Heart right ventricle (tissue), 16 donors: ENCODE data around the gene SLC5A8. TPM values are rescaled to one million over a fixed set of nuclear protein-coding genes. Genes with fewer than 3 reads are reported as not detected.

Experiments used
- ATAC-seq, 8 donors: fragments of 200-7000 bp; cut with Tn5 transposase; one replicate each; pipeline ENCODE4 v1.9.1; 2020; ENCODE audit warnings: mild to moderate bottlenecking in 8 of 8, moderate library complexity in 8 of 8, moderate number of reproducible peaks in 1 of 8
- DNase-seq, 2 donors: peaks; one replicate each; pipeline ENCODE4 v3.0.0-alpha.2; 2020
- H3K27ac ChIP-seq, 10 donors: fragments of 200-600 bp; sonication (generic) in 2 of 10; one replicate each; pipeline versions ENCODE4 v1.5.0 to v1.8.0; 2020 to 2022; ENCODE audit warnings: mild to moderate bottlenecking in 3 of 10
- H3K27me3 ChIP-seq, 7 donors: fragments of 200-600 bp; one replicate each; pipeline ENCODE4 v1.8.0; 2021 to 2022; ENCODE audit warnings: mild to moderate bottlenecking in 2 of 7
- H3K36me3 ChIP-seq, 9 donors: fragments of 200-600 bp; sonication (generic) in 1 of 9; one replicate each; pipeline versions ENCODE4 v1.5.0 to v1.8.0; 2020 to 2022; ENCODE audit warnings: mild to moderate bottlenecking in 2 of 9
- H3K4me1 ChIP-seq, 9 donors: fragments of 200-600 bp; sonication (generic) in 1 of 9; one replicate each; pipeline versions ENCODE4 v1.5.0 to v1.8.0; 2020 to 2022; ENCODE audit warnings: mild to moderate bottlenecking in 4 of 9
- H3K4me3 ChIP-seq, 10 donors: fragments of 200-600 bp; sonication (generic) in 2 of 10; one replicate each; pipeline versions ENCODE4 v1.5.0 to v1.8.0; 2020 to 2022; ENCODE audit warnings: mild to moderate bottlenecking in 7 of 10, moderate library complexity in 2 of 10
- H3K9me3 ChIP-seq, 11 donors: fragments of 200-600 bp in 10 of 11; sonication (generic) in 2 of 11; one replicate each; pipeline versions ENCODE4 v1.5.0 to v1.8.0; 2013 to 2022; ENCODE audit warnings: mild to moderate bottlenecking in 2 of 11, control low read depth in 1 of 11, moderate library complexity in 1 of 11
- CTCF ChIP-seq, 9 donors: fragments of 200-600 bp; sonication (generic) in 2 of 9; IDR thresholded peaks; one replicate each; pipeline versions ENCODE4 v1.5.0 to v1.8.0; 2021 to 2022; ENCODE audit warnings: antibody characterized with exemption in 9 of 9, mild to moderate bottlenecking in 5 of 9, moderate library complexity in 1 of 9
- WGBS, 2 donors: extraction: QIAGEN DNeasy Blood & Tissue Kit; methylation state at CpG; one replicate each; pipeline ENCODE4 v1.1.7; 2013; ENCODE audit warnings: inconsistent platforms in 1 of 2; 5-methylcytosine and 5-hydroxymethylcytosine counted together
- intact Hi-C, 10 donors: fragments of 100-400 bp; cut with DNase I; formaldehyde crosslinking; loops; one replicate each; pipeline versions ENCODE4 v1.11.1 to v1.14.2; 2022
- polyA plus RNA-seq, 2 donors: library from polyadenylated mRNA; stranded (reverse); fragments of 200-250 nt; gene quantifications; one replicate each; pipeline ENCODE4 v1.2.3, GENCODE V29; 2013
- total RNA-seq, 10 donors: library from RNA; stranded (reverse); fragmentation: NEBNext Ultra II Directional in 3 of 10; extraction: Animal tissue kit (Norgen Biotek cat#: 25700) in 3 of 10; gene quantifications; one replicate each; pipeline versions ENCODE4 v1.2.1 to v1.2.4, GENCODE V29; 2021 to 2023
- donor health status: Arrhythmogenic right ventricular cardiomyopathy.
- donor health status: ischemic (EF 13 %, LVEDD 7.1; RV severe dilation, severe dysfunction).
- donor health status: healthy with polysubstance abuse.
- donor health status: DM: no; HTN: yes; CAD: no.
- donor health status: DM: no; HTN: no; CAD: no.
- donor health status: ischemic (EF 25% LVEDD 6.9; RV normal size, moderate dysfunction).
- donor health status: ischemic (EF 25% LVEDD 5.7; RV mildly dilated, moderate dysfunction).
- donor health status: healthy.
- donor health status: DM: yes; HTN: yes; CAD: no.
- donor health status: Ischemic cardiomyopathy.
- donor health status: ischemic (EF 35%, LVEDD 5.7; RV mildly dilated, moderate dysfunction).
- donor health status: nonischemic (EF 11% LVEDD 7.7; RV severe dilation, severe dysfunction).
- donor health status: DM: yes; HTN: yes; CAD: no.
- donor health status: PGD.
- donor health status: ischemic (EF 29% LVEDD 5.4; RV normal size, mild dysfunction).
- donor health status: nonischemic (EF 23%, LVEDD 6.1; RV moderate dilation, normal function).

SLC5A8 gene
- total and polyA plus RNA-seq, 12 donors = not detected

GRCh38 chr12:101115326-101115725 is 94.7 kb downstream of the SLC5A8 start:
- TF ChIP-seq CTCF (IDR thresholded peaks at IDR 0.05) = no peak
- 68 to 73% methylated on average over 2 of the region's 2 CpGs for whole genome bisulfite sequencing, 2 donors

DNA sequence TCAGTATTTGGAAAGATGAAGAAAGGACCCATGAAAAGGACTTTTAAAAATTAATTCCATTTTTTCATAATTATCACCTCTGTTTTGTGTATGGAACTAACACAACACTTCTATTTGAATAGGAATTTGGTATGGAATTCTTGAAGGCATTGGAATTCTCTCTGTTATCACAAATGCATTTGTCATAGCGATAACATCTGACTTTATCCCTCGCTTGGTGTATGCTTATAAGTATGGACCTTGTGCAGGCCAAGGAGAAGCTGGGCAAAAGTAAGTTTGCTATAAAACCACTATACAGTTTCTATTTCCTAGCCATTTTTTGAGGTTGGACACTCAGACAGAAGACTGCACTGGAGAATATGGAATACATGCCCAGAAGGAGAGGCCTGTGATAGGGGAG is 98.6 kb downstream of the SLC5A8 start:
- no peak for TF ChIP-seq CTCF (IDR thresholded peaks at IDR 0.05)
- Histone ChIP-seq H3K36me3 (no peaks in the 10 kb centered on the region), H3K4me3 (no peak overlapping the region), H3K27me3 (no peaks in the 10 kb centered on the region), H3K4me1 (no peaks in the 10 kb centered on the region), H3K9me3 (peaks cover 0 to 15% (median 0%) of the 10 kb centered on the region in 11 donors), H3K27ac (no peak overlapping the region)
- intact Hi-C loops = no loop called here
- ATAC-seq = no peak
- 78 to 79% methylated on average over 2 of the region's 2 CpGs for WGBS, 2 donors
- DNase-seq = no peak

More at GRCh38 chr12:101115326-101115725, 94.7 kb downstream of the SLC5A8 start:
- Histone ChIP-seq H3K36me3 (no peaks in the 10 kb centered on the region), H3K27ac (no peak overlapping the region), H3K9me3 (peaks cover 0 to 8% (median 0%) of the 10 kb centered on the region in 11 donors), H3K27me3 (no peaks in the 10 kb centered on the region), H3K4me1 (no peaks in the 10 kb centered on the region), H3K4me3 (no peak overlapping the region)
- intact Hi-C loops = no loop called here
- DNase-seq = no peak
- no peak for ATAC-seq

DNA sequence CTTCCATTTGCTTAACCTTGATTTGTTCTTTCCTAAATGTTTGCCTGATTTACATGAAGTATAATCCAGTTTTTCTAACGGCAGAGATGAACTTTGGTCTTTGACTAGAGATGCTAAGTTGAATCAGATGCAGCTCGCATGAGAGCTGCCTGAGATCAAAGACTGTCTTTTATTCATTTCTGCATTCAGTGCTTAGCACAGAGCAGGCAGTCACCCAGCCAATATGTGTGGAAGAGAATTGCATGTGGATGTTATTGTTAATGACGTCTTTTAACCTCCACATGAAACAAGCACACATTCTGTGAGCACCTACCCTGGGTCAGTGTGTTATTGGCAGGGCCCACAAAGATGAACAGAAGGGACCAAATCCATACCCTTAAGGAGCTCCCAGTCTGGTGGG is 99.2 kb downstream of the SLC5A8 start:
- no peaks in the 10 kb centered on the region for H3K4me1 ChIP-seq
- no peaks in the 10 kb centered on the region for H3K27me3 ChIP-seq
- intact Hi-C loops = no loop called here
- WGBS, 2 donors = 79 to 81% methylated on average over 3 of the region's 3 CpGs
- no peaks in the 10 kb centered on the region for H3K36me3 ChIP-seq
- peaks cover 0 to 15% (median 0%) of the 10 kb centered on the region in 11 donors for H3K9me3 ChIP-seq
- no peak overlapping the region for H3K4me3 ChIP-seq
- no peak overlapping the region for H3K27ac ChIP-seq
- DNase-seq (no peak), ATAC-seq (no peak)
- no peak for TF ChIP-seq CTCF (IDR thresholded peaks at IDR 0.05)

DNA sequence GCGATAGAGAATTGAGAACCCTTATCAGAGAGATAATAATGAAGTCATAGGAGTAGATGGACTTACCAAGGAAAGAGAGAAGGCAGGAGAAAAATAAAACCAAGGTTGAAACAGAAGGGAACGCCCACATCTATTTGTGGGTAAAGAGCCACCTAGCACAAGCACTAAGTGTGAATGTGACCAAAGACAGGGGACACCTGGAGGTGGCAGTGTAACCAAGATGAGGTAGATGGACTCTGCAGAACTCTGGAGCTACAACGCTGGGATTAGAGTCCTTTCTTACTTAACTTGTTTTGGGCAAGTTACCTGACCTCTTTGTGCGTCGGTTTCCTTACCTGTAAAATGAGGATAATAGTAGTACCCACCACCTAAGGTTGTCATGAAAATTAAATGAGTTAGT is 101.9 kb downstream of the SLC5A8 start:
- no peak for TF ChIP-seq CTCF (IDR thresholded peaks at IDR 0.05)

More for the DNA sequence above, 101.9 kb downstream of the SLC5A8 start:
- peaks cover 0 to 23% (median 7%) of the 10 kb centered on the region in 11 donors for H3K9me3 ChIP-seq
- no peak overlapping the region for H3K4me3 ChIP-seq
- no peaks in the 10 kb centered on the region for H3K36me3 ChIP-seq
- WGBS, 2 donors = 86 to 89% methylated on average over 5 of the region's 5 CpGs
- no peaks in the 10 kb centered on the region for H3K27me3 ChIP-seq
- H3K27ac ChIP-seq = no peak overlapping the region
- H3K4me1 ChIP-seq = no peaks in the 10 kb centered on the region
- intact Hi-C loops = no loop called here
- no peak for ATAC-seq
- DNase-seq = no peak
